Heart left ventricle (tissue), 13 donors: ENCODE data around the gene EMD.

ENCODE experiments used
- POLR2A ChIP-seq, 2 donors: fragments of 450-650 bp; IDR thresholded peaks; one replicate each; pipeline ENCODE4 v1.6.1; 2017; ENCODE audit warnings: antibody characterized with exemption in 2 of 2, mild to moderate bottlenecking in 2 of 2, moderate library complexity in 2 of 2
- TF ChIP-seq, protein P1 (sequence below), 12 donors: fragments of 200-600 bp; sonication (generic) in 4 of 12; IDR thresholded peaks; one replicate each; pipeline versions ENCODE4 v1.5.0 to v1.8.0; 2018 to 2022; ENCODE audit warnings: antibody characterized with exemption in 12 of 12, mild to moderate bottlenecking in 5 of 12
- donor health status: ischemic (EF 13 %, LVEDD 7.1; RV severe dilation, severe dysfunction).
- donor health status: DM: no; HTN: yes; CAD: no.
- donor health status: DM: no; HTN: no; CAD: no.
- donor health status: ischemic (EF 25% LVEDD 6.9; RV normal size, moderate dysfunction).
- donor health status: ischemic (EF 25% LVEDD 5.7; RV mildly dilated, moderate dysfunction).
- donor health status: ischemic (EF 35%, LVEDD 5.7; RV mildly dilated, moderate dysfunction).
- donor health status: nonischemic (EF 11% LVEDD 7.7; RV severe dilation, severe dysfunction).
- donor health status: DM: yes; HTN: yes; CAD: no.
- donor health status: PGD.
- donor health status: ischemic (EF 29% LVEDD 5.4; RV normal size, mild dysfunction).
- donor health status: nonischemic (EF 23%, LVEDD 6.1; RV moderate dilation, normal function).

DNA sequence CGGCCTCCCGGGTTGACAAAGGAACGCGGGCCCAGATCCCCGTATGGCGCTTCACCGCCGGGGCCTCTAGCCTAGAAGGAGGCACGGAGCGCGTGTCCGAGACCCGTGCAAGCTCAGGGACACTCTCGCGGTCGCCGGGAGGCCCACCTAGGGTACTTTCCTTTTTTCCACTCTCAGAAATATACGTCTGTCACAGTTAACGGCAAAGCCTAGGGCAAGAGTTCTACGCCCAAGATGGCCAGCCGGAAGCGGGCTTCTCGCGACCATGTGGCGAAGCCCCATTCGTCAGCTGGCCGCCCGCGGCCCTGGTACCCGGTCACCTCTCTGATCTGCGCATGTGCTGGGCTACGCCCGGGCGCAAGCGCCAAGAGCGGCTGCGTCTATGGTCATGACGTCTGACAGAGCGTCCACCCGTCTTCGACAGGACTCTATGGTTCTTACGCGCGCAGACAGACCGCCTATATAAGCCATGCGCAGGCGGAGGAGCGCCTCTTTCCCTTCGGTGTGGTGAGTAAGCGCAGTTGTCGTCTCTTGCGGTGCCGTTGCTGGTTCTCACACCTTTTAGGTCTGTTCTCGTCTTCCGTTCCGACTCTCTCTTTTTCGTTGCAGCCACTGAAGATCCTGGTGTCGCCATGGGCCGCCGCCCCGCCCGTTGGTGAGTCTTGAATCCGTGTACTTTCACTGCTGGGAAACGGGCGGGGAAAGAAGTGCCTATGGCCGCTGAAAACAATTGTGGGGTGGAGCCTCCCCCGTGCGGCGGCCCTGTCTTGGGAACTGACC is 19.0 kb downstream of the EMD start, which contains the start of gene RPL10:
- TF ChIP-seq, protein P1, sequence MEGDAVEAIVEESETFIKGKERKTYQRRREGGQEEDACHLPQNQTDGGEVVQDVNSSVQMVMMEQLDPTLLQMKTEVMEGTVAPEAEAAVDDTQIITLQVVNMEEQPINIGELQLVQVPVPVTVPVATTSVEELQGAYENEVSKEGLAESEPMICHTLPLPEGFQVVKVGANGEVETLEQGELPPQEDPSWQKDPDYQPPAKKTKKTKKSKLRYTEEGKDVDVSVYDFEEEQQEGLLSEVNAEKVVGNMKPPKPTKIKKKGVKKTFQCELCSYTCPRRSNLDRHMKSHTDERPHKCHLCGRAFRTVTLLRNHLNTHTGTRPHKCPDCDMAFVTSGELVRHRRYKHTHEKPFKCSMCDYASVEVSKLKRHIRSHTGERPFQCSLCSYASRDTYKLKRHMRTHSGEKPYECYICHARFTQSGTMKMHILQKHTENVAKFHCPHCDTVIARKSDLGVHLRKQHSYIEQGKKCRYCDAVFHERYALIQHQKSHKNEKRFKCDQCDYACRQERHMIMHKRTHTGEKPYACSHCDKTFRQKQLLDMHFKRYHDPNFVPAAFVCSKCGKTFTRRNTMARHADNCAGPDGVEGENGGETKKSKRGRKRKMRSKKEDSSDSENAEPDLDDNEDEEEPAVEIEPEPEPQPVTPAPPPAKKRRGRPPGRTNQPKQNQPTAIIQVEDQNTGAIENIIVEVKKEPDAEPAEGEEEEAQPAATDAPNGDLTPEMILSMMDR (IDR thresholded peaks at IDR 0.05), result no peak
- TF ChIP-seq POLR2A (IDR thresholded peaks at IDR 0.05), result peak in 1 of 2 donors; percentile 91
